ENCODE measurements around the gene DGKD. TPM values are rescaled to one million over a fixed set of nuclear protein-coding genes. Genes with fewer than 3 reads are reported as not detected.

DGKD gene
- total and polyA plus RNA-seq, 11 donors = 15.5 to 88.6 (median 43.0) TPM

GRCh38 chr2:233451950-233452349 is 97.7 kb downstream of the DGKD start:
- 74 to 84% (median 75%) methylated on average over 9 of the region's 9 CpGs for WGBS, 4 donors
- Histone ChIP-seq H3K4me1 (peaks cover 0 to 5% (median 0%) of the 10 kb centered on the region in 12 donors), H3K27ac (no peak overlapping the region), H3K27me3 (no peaks in the 10 kb centered on the region), H3K4me3 (no peak overlapping the region), H3K36me3 (peaks cover 4 to 100% (median 99%) of the 10 kb centered on the region in 9 donors), H3K9me3 (no peaks in the 10 kb centered on the region)
- ATAC-seq (no peak), DNase-seq (no peak)
- intact Hi-C loops (cut with DNase I) = no loop called here
- TF ChIP-seq POLR2A (IDR thresholded peaks at IDR 0.05) (no peak), CTCF (IDR thresholded peaks at IDR 0.05) (no peak)

- peak in 1 of 4 donors; percentile 18 for ATAC-seq
- no peak for TF ChIP-seq CTCF (IDR thresholded peaks at IDR 0.05)
- Histone ChIP-seq H3K9me3 (no peaks in the 10 kb centered on the region), H3K36me3 (peaks cover 4 to 100% (median 100%) of the 10 kb centered on the region in 9 donors), H3K4me1 (no peaks in the 10 kb centered on the region), H3K27ac (peak overlapping the region in 4 of 12 donors; percentile 8 to 46 (median 30)), H3K27me3 (no peaks in the 10 kb centered on the region), H3K4me3 (no peak overlapping the region)
- intact Hi-C loops (cut with DNase I) = no loop called here
- DNase-seq = peak in 2 of 5 donors; percentile 10 to 26
- WGBS, 4 donors = 82 to 87% (median 84%) methylated on average over 10 of the region's 10 CpGs
Observed at GRCh38 chr2:233453111-233453915, 99.0 kb downstream of the DGKD start.

GRCh38 chr2:233453916-233454315 is 99.6 kb downstream of the DGKD start:
- H3K36me3 ChIP-seq = peaks cover 4 to 100% (median 100%) of the 10 kb centered on the region in 9 donors
- H3K27ac ChIP-seq = no peak overlapping the region
- intact Hi-C loops (cut with DNase I) = no loop called here
- H3K4me3 ChIP-seq = no peak overlapping the region
- H3K27me3 ChIP-seq = no peaks in the 10 kb centered on the region
- no peaks in the 10 kb centered on the region for H3K4me1 ChIP-seq
- WGBS, 4 donors = 80 to 94% (median 87%) methylated on average over 8 of the region's 8 CpGs
- DNase-seq = no peak
- no peak for ATAC-seq
- no peaks in the 10 kb centered on the region for H3K9me3 ChIP-seq
- TF ChIP-seq POLR2A (IDR thresholded peaks at IDR 0.05) (no peak), CTCF (IDR thresholded peaks at IDR 0.05) (no peak)

- Histone ChIP-seq H3K4me1 (no peaks in the 10 kb centered on the region), H3K36me3 (peaks cover 0 to 100% (median 98%) of the 10 kb centered on the region in 9 donors), H3K27me3 (no peaks in the 10 kb centered on the region), H3K4me3 (no peak overlapping the region), H3K9me3 (no peaks in the 10 kb centered on the region), H3K27ac (no peak overlapping the region)
- ATAC-seq = no peak
- intact Hi-C loops (cut with DNase I) = no loop called here
- peak in 1 of 5 donors; percentile 8 for DNase-seq
- TF ChIP-seq POLR2A (IDR thresholded peaks at IDR 0.05) (no peak), CTCF (IDR thresholded peaks at IDR 0.05) (no peak)
- WGBS, 4 donors = 89 to 95% (median 92%) methylated on average over 11 of the region's 11 CpGs
Observed at GRCh38 chr2:233455006-233455405, 100.7 kb downstream of the DGKD start.
